Loucy (cell line): Measurements from ENCODE around the gene DNAH14.
"Not testable (repeated sequence)": the region's sequence is repeated elsewhere in the genome, so short reads cannot be mapped to it uniquely, and the experiment has no call there.

ENCODE experiments used
- H2AFZ ChIP-seq: fragments of 200-600 bp; sonication (generic); 2 replicates; pipeline ENCODE4 v1.6.0; 2016; ENCODE audit warnings: antibody characterized with exemption, mild to moderate bottlenecking, low read length, moderate library complexity
- H3F3A ChIP-seq: fragments of 200-600 bp; 2 replicates; pipeline ENCODE4 v1.6.0; 2016; ENCODE audit warnings: antibody characterized with exemption, low read depth, mild to moderate bottlenecking
- H3K27me3 ChIP-seq: fragments of 200-600 bp; sonication (generic); 2 replicates; pipeline ENCODE4 v1.6.1; 2014; ENCODE audit warnings: low read length, mild to moderate bottlenecking; ENCODE audit not compliant: insufficient read depth, poor library complexity, severe bottlenecking
- H3K36me3 ChIP-seq: fragments of 200-600 bp; sonication (generic); 2 replicates; pipeline ENCODE4 v1.6.1; 2016; ENCODE audit warnings: low read length; ENCODE audit not compliant: insufficient read depth
- H3K4me1 ChIP-seq: fragments of 200-600 bp; sonication (generic); 2 replicates; pipeline ENCODE4 v1.5.1; 2014; ENCODE audit warnings: low read length, mild to moderate bottlenecking; ENCODE audit not compliant: insufficient read depth, poor library complexity, severe bottlenecking
- H3K4me2 ChIP-seq: fragments of 200-600 bp; sonication (generic); 2 replicates; pipeline ENCODE4 v1.6.0; 2014; ENCODE audit warnings: antibody characterized with exemption, low read length, low read depth, mild to moderate bottlenecking; ENCODE audit not compliant: poor library complexity, severe bottlenecking
- H3K4me3 ChIP-seq: fragments of 200-600 bp; sonication (generic); 2 replicates; pipeline ENCODE4 v1.5.1; 2014; ENCODE audit warnings: low read length, mild to moderate bottlenecking, mixed read lengths; ENCODE audit not compliant: poor library complexity, severe bottlenecking
- H3K79me2 ChIP-seq: fragments of 200-600 bp; sonication (generic); 2 replicates; pipeline ENCODE4 v1.6.1; 2014; ENCODE audit warnings: low read length; ENCODE audit not compliant: insufficient read depth
- H3K9ac ChIP-seq: fragments of 200-600 bp; sonication (generic); 2 replicates; pipeline ENCODE4 v1.6.0; 2014; ENCODE audit warnings: mild to moderate bottlenecking, low read depth, low read length, moderate library complexity; ENCODE audit not compliant: poor library complexity, severe bottlenecking
- H3K9me2 ChIP-seq: fragments of 200-600 bp; sonication (generic); replicated peaks from 2 replicates; pipeline ENCODE4 v1.6.1; 2016; ENCODE audit warnings: low read depth, low read length, mixed read lengths
- H3K9me3 ChIP-seq: fragments of 200-600 bp; sonication (generic); 2 replicates; pipeline ENCODE4 v1.6.1; 2014; ENCODE audit warnings: mild to moderate bottlenecking, antibody characterized with exemption, low read length, low read depth; ENCODE audit not compliant: insufficient read depth
- H4K20me1 ChIP-seq: fragments of 200-600 bp; sonication (generic); 2 replicates; pipeline ENCODE4 v1.6.0; 2014; ENCODE audit warnings: antibody characterized with exemption, low read length, mild to moderate bottlenecking; ENCODE audit not compliant: insufficient read depth, poor library complexity, severe bottlenecking
- CTCF ChIP-seq: fragments of 200-600 bp; sonication (generic); conservative IDR thresholded peaks from 2 replicates; pipeline ENCODE4 v1.5.1; 2014; ENCODE audit warnings: mild to moderate bottlenecking, antibody characterized with exemption, low read length
- EZH2phosphoT487 ChIP-seq: fragments of 200-600 bp; IDR thresholded peaks from 2 replicates; pipeline ENCODE4 v1.6.1; 2018; ENCODE audit warnings: antibody characterized with exemption, mild to moderate bottlenecking, moderate library complexity, borderline replicate concordance

DNAH14 gene

GRCh38 chr1:224929335-224930237 lies at the start of gene DNAH14:
TSS of gene DNAH14 (plus strand) at chr1:224929675. CDS start at chr1:224952703, 23,028 bp downstream.
- Histone ChIP-seq H3K79me2 (peaks cover 23% of the 10 kb centered on the region), H3K9me2 (no peaks in the 10 kb centered on the region), H3F3A (no peaks in the 10 kb centered on the region; the same call in 1 of the 2 replicates), H3K4me3 (peak within 1 kb of the TSS; percentile 71), H3K27me3 (no peaks in the 10 kb centered on the region), H3K4me1 (peaks cover 5% of the 10 kb centered on the region), H3K9ac (peak within 1 kb of the TSS; percentile 74), H4K20me1 (no peaks in the 10 kb centered on the region), H3K4me2 (peak within 1 kb of the TSS; percentile 86), H3K9me3 (peaks cover 31% of the 10 kb centered on the region), H3K36me3 (no peaks in the 10 kb centered on the region), H2AFZ (peak within 1 kb of the TSS; percentile 91)
- TF ChIP-seq EZH2phosphoT487 (no peak), CTCF (no peak)

- Histone ChIP-seq H3K9me3 (0 out of 2 replicates have a peak, but pooled peaks cover 4% of the 10 kb centered on the region), H4K20me1 (no peaks in the 10 kb centered on the region), H3K79me2 (no peaks in the 10 kb centered on the region), H3K9me2 (no peaks in the 10 kb centered on the region), H3F3A (no peaks in the 10 kb centered on the region), H3K36me3 (no peaks in the 10 kb centered on the region), H3K4me3 (no peak overlapping the region), H3K4me1 (no peaks in the 10 kb centered on the region), H2AFZ (no peak overlapping the region), H3K4me2 (no peak overlapping the region), H3K9ac (no peak overlapping the region), H3K27me3 (no peaks in the 10 kb centered on the region)
- TF ChIP-seq EZH2phosphoT487 (no peak), CTCF (no peak)
Measured at GRCh38 chr1:224880593-224881307, 48.7 kb upstream of the DNAH14 start.

GRCh38 chr1:224881308-224881692 lies 48.2 kb upstream of the DNAH14 start:
- H3F3A ChIP-seq, H3K36me3 ChIP-seq, H3K9me3 ChIP-seq, H3K4me1 ChIP-seq, H3K4me2 ChIP-seq, H4K20me1 ChIP-seq, H3K79me2 ChIP-seq, H2AFZ ChIP-seq, H3K9me2 ChIP-seq, H3K9ac ChIP-seq, H3K27me3 ChIP-seq, H3K4me3 ChIP-seq: not testable (repeated sequence)
